Endothelial cell of umbilical vein (primary cell): ENCODE results near the gene GABARAPL2. TPM values are rescaled to one million over a fixed set of nuclear protein-coding genes. Genes with fewer than 3 reads are reported as not detected.
"Not testable (repeated sequence)": the region's sequence is repeated elsewhere in the genome, so short reads cannot be mapped to it uniquely, and the experiment has no call there.

Source experiments
- BruUV-seq: library from RNA; stranded (reverse); fragments of 400-500 nt; replicated peaks from 2 replicates; lab custom pipeline; 2021; lab: Mats Ljungman, UMichigan
- CTCF ChIA-PET: fragments of 300-600, 350-600 bp; sonication (Branson Sonifier 250); formaldehyde crosslinking; loops from one replicate; lab custom pipeline; 2021; ENCODE audit warnings: antibody characterized with exemption, inconsistent platforms; lab: Charles Lee
- POLR2A ChIA-PET: fragments of 300-600, 350-600 bp; sonication (Branson Sonifier 250); formaldehyde crosslinking; loops from one replicate; lab custom pipeline; 2021; ENCODE audit warnings: antibody characterized with exemption, inconsistent platforms; lab: Charles Lee
- DNase-seq: peaks from one replicate; pipeline ENCODE4 v3.0.0-alpha.2; 2011; ENCODE audit warnings: low read depth, low spot score
- FAIRE-seq: peaks from 2 replicates; lab custom pipeline; 2011; peaks lifted over from hg19 to GRCh38; lab: Jason Lieb, UNC
- H2AFZ ChIP-seq: 2 replicates; pipeline ENCODE4 v1.6.0; 2012; ENCODE audit warnings: low read depth, low read length, control low read depth, inconsistent platforms
- H3K27ac ChIP-seq: 2 replicates; pipeline ENCODE4 v1.5.1; 2011; ENCODE audit warnings: low read depth, mild to moderate bottlenecking, control low read depth, low read length, moderate library complexity; ENCODE audit not compliant: insufficient read depth
- H3K27me3 ChIP-seq, 2 experiments: 2 replicates each; pipeline versions ENCODE4 v1.6.0 to v1.6.1; 2011; ENCODE audit warnings: low read length in 2 of 2, mixed read lengths in 1 of 2; ENCODE audit not compliant: control insufficient read depth in 2 of 2, insufficient read depth in 2 of 2
- H3K36me3 ChIP-seq, 2 experiments: 2 replicates in 1 of 2; 3 replicates in 1 of 2; pipeline ENCODE4 v1.5.1; 2011; ENCODE audit warnings: low read length in 2 of 2, mild to moderate bottlenecking in 1 of 2, moderate library complexity in 1 of 2; ENCODE audit not compliant: control insufficient read depth in 2 of 2, insufficient read depth in 2 of 2; ENCODE audit errors: extremely low read depth in 1 of 2
- H3K4me1 ChIP-seq: 3 replicates; pipeline ENCODE4 v1.5.1; 2011; ENCODE audit warnings: mild to moderate bottlenecking, low read length; ENCODE audit not compliant: control insufficient read depth, insufficient read depth; ENCODE audit errors: extremely low read depth
- H3K4me2 ChIP-seq: 2 replicates; pipeline ENCODE4 v1.6.1; 2011; ENCODE audit warnings: low read length, control low read depth, mixed read lengths; ENCODE audit not compliant: insufficient read depth
- H3K4me3 ChIP-seq, 3 experiments: fragments of 200-600 bp in 1 of 3; sonication (generic), shearing (Covaris generic) in 1 of 3; replicated peaks in 1 of 3; 2 replicates each; pipeline ENCODE4 v1.5.1; 2011 to 2016; ENCODE audit warnings: control low read depth in 3 of 3, low read length in 3 of 3, mild to moderate bottlenecking in 2 of 3, inconsistent platforms in 1 of 3, low read depth in 1 of 3, moderate library complexity in 1 of 3; ENCODE audit not compliant: insufficient read depth in 1 of 3
- H3K79me2 ChIP-seq: 2 replicates; pipeline ENCODE4 v1.6.0; 2012; ENCODE audit warnings: low read length, inconsistent platforms; ENCODE audit not compliant: control insufficient read depth, insufficient read depth
- H3K9ac ChIP-seq: replicated peaks from 2 replicates; pipeline ENCODE3; 2011; ENCODE audit warnings: low read length, control low read depth; ENCODE audit not compliant: insufficient read depth; ENCODE audit errors: extremely low read depth
- H3K9me1 ChIP-seq: replicated peaks from 3 replicates; pipeline ENCODE4 v1.6.0; 2011; ENCODE audit warnings: mild to moderate bottlenecking, low read length; ENCODE audit not compliant: control insufficient read depth, insufficient read depth; ENCODE audit errors: extremely low read depth
- H3K9me3 ChIP-seq: replicated peaks from 2 replicates; pipeline ENCODE4 v1.5.1; 2012; ENCODE audit warnings: low read length, inconsistent platforms; ENCODE audit not compliant: control insufficient read depth, insufficient read depth
- H4K20me1 ChIP-seq: replicated peaks from 2 replicates; pipeline ENCODE3; 2011; ENCODE audit warnings: mild to moderate bottlenecking, low read length; ENCODE audit not compliant: control insufficient read depth, insufficient read depth; ENCODE audit errors: extremely low read depth
- CTCF ChIP-seq, 2 donors: IDR thresholded peaks; 1 replicate in 1 of 2; 2 replicates in 1 of 2; pipeline ENCODE4 v1.5.1; 2011; ENCODE audit warnings: low read length in 2 of 2, mild to moderate bottlenecking in 2 of 2, moderate library complexity in 2 of 2, control low read depth in 1 of 2, inconsistent platforms in 1 of 2, low read depth in 1 of 2; ENCODE audit not compliant: insufficient read depth in 1 of 2; ENCODE audit errors: extremely low read depth in 1 of 2
- EZH2 ChIP-seq: IDR thresholded peaks from 2 replicates; pipeline ENCODE4 v1.6.1; 2012; ENCODE audit warnings: borderline replicate concordance, low read depth, mild to moderate bottlenecking, moderate library complexity, low read length, inconsistent platforms; ENCODE audit not compliant: severe bottlenecking
- FOS ChIP-seq: IDR thresholded peaks from 2 replicates; pipeline ENCODE4 v1.6.1; 2011; ENCODE audit warnings: mild to moderate bottlenecking, low read length, moderate library complexity, borderline replicate concordance; ENCODE audit not compliant: insufficient read depth
- JUN ChIP-seq: IDR thresholded peaks from 2 replicates; pipeline ENCODE4 v1.6.1; 2011; ENCODE audit warnings: borderline replicate concordance, low read depth; ENCODE audit not compliant: insufficient read length, insufficient read depth
- MYC ChIP-seq: IDR thresholded peaks from one replicate; pipeline ENCODE4 v1.6.1; 2011; ENCODE audit warnings: mild to moderate bottlenecking, low read depth, low read length
- POLR2A ChIP-seq: IDR thresholded peaks from 2 replicates; pipeline ENCODE4 v1.6.1; 2012; ENCODE audit warnings: low read depth, mild to moderate bottlenecking, control low read depth, low read length
- POLR2AphosphoS5 ChIP-seq: IDR thresholded peaks from 2 replicates; pipeline ENCODE4 v1.6.1; 2012; ENCODE audit warnings: low read depth, mild to moderate bottlenecking, control low read depth, low read length, moderate library complexity; ENCODE audit not compliant: insufficient read depth
- dilution Hi-C: fragments of 300-500 bp; cut with MboI; formaldehyde crosslinking; loops from one replicate; pipeline ENCODE4 v1.15.0; 2019; ENCODE audit warnings: low sequenced_read_pairs; ENCODE audit not compliant: extremely low pct_ligation_motif_present
- intact Hi-C: fragments of 100-400 bp; cut with micrococcal nuclease; formaldehyde crosslinking; loops from one replicate; pipeline ENCODE4 v1.10.0; 2022
- polyA plus RNA-seq, 4 experiments: library from polyadenylated mRNA; depleted of rRNA in 3 of 4; stranded (reverse) in 3 of 4; unstranded in 1 of 4; fragments of >200 nt; gene quantifications; 2 replicates each; pipeline versions ENCODE4 v1.2.1 to v1.2.3, GENCODE V29; 2011 to 2012; ENCODE audit warnings: missing spikeins in 1 of 4
- total RNA-seq: library from RNA; stranded (reverse); gene quantifications from 2 replicates; pipeline ENCODE4 v1.2.3, GENCODE V29; 2021
- TF ChIP-seq, protein P1 (sequence below): IDR thresholded peaks from 2 replicates; pipeline ENCODE4 v1.6.1; 2011; ENCODE audit not compliant: insufficient read depth, insufficient read length

Gene GABARAPL2
- total and polyA plus RNA-seq, 2 donors (not counting 3 experiments of a cell fraction or from before 2014, with no cell fraction given): 77.9 to 84.5 TPM

DNA sequence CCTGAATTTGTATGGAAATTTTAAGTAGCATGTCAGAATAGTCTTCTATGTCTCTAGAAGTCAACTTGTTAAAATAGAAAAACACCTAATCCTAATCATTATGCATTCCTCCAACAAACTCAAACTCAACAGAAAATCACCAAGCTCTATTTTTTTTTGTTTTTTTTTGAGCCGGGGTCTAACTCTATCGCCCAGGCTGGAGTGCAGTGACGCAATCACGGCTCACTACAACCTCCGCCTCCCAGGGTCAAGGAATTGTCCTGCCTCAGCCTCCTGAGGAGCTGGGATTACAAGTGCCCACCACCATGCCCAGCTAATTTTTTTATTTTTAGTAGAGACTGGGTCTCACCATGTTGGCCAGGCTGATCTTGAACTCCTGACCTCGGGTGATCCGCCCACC, 19.9 kb upstream of the GABARAPL2 start:
- Histone ChIP-seq H3K79me2 (no peaks in the 10 kb centered on the region), H3K27ac (no peak overlapping the region), H3K4me3 (no peak overlapping the region), H3K36me3 (no peaks in the 10 kb centered on the region), H3K27me3 (no peaks in the 10 kb centered on the region), H2AFZ (no peak overlapping the region), H3K9ac (no peak overlapping the region), H3K4me1 (no peaks in the 10 kb centered on the region), H4K20me1 (no peaks in the 10 kb centered on the region), H3K9me3 (no peaks in the 10 kb centered on the region), H3K4me2 (no peak overlapping the region), H3K9me1 (no peaks in the 10 kb centered on the region)
- DNase-seq: no peak
- BruUV-seq: no TSS peak
- intact Hi-C loops: no loop called here
- CTCF ChIA-PET: no interaction called here
- no peak for FAIRE-seq
- POLR2A ChIA-PET: no interaction called here
- TF ChIP-seq, protein P1, sequence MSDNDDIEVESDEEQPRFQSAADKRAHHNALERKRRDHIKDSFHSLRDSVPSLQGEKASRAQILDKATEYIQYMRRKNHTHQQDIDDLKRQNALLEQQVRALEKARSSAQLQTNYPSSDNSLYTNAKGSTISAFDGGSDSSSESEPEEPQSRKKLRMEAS: no peak
- TF ChIP-seq CTCF (IDR thresholded peaks at IDR 0.05; ENCODE audit: extremely low read depth in 1 of 2, insufficient read depth in 1 of 2, low read depth in 1 of 2, low read length in 2 of 2) (no peak), EZH2 (no peak), POLR2AphosphoS5 (no peak), MYC (no peak), FOS (no peak), JUN (no peak), POLR2A (no peak)
- dilution Hi-C loops: no loop called here

GRCh38 chr16:75548456-75548855, 17.7 kb upstream of the GABARAPL2 start:
- H3K27me3 ChIP-seq, FAIRE-seq, dilution Hi-C loops, H4K20me1 ChIP-seq, H3K27ac ChIP-seq, H3K79me2 ChIP-seq, BruUV-seq, H3K36me3 ChIP-seq, H2AFZ ChIP-seq, intact Hi-C loops, H3K4me2 ChIP-seq, H3K4me3 ChIP-seq, H3K9me1 ChIP-seq, POLR2A ChIA-PET, H3K9me3 ChIP-seq, H3K9ac ChIP-seq, H3K4me1 ChIP-seq, DNase-seq, CTCF ChIA-PET: not testable (repeated sequence)
